ENCODE measurements around the gene THRB.

- TF ChIP-seq, protein P1, sequence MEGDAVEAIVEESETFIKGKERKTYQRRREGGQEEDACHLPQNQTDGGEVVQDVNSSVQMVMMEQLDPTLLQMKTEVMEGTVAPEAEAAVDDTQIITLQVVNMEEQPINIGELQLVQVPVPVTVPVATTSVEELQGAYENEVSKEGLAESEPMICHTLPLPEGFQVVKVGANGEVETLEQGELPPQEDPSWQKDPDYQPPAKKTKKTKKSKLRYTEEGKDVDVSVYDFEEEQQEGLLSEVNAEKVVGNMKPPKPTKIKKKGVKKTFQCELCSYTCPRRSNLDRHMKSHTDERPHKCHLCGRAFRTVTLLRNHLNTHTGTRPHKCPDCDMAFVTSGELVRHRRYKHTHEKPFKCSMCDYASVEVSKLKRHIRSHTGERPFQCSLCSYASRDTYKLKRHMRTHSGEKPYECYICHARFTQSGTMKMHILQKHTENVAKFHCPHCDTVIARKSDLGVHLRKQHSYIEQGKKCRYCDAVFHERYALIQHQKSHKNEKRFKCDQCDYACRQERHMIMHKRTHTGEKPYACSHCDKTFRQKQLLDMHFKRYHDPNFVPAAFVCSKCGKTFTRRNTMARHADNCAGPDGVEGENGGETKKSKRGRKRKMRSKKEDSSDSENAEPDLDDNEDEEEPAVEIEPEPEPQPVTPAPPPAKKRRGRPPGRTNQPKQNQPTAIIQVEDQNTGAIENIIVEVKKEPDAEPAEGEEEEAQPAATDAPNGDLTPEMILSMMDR (IDR thresholded peaks at IDR 0.05 in 8 of 11, conservative IDR thresholded peaks at IDR 0.05 in 3 of 11), result no peak
- TF ChIP-seq POLR2A (IDR thresholded peaks at IDR 0.05), result no peak
Observed at GRCh38 chr3:24487325-24488262, 7.1 kb downstream of the THRB start.
